Calu3 (cell line): Measurements from ENCODE around the gene GPBP1L1. TPM values are rescaled to one million over a fixed set of nuclear protein-coding genes. Genes with fewer than 3 reads are reported as not detected.

Experiments
- BruUV-seq: library from RNA; stranded (reverse); fragments of 400-500 nt; replicated peaks from 2 replicates; lab custom pipeline; 2021; lab: Mats Ljungman, UMichigan
- CTCF ChIA-PET: fragments of 300-600 bp; sonication (Branson Sonifier 250); formaldehyde crosslinking; loops from one replicate; lab custom pipeline; 2022; ENCODE audit warnings: antibody characterized with exemption; lab: Charles Lee
- DNase-seq: peaks from one replicate; pipeline ENCODE4 v3.0.0; 2022
- H3K27ac Mint-ChIP-seq: one replicate; pipeline ENCODE4 v1.8.0; 2022; ENCODE audit warnings: mixed read lengths; ENCODE audit not compliant: unreplicated experiment
- H3K27me3 Mint-ChIP-seq: one replicate; pipeline ENCODE4 v1.8.0; 2022; ENCODE audit warnings: mixed read lengths; ENCODE audit not compliant: unreplicated experiment
- H3K36me3 Mint-ChIP-seq: one replicate; pipeline ENCODE4 v1.8.0; 2022; ENCODE audit warnings: mild to moderate bottlenecking, moderate library complexity, mixed read lengths; ENCODE audit not compliant: insufficient read depth, unreplicated experiment
- H3K4me1 Mint-ChIP-seq: one replicate; pipeline ENCODE4 v1.8.0; 2022; ENCODE audit warnings: mild to moderate bottlenecking, low read depth, mixed read lengths; ENCODE audit not compliant: unreplicated experiment
- H3K4me3 Mint-ChIP-seq: one replicate; pipeline ENCODE4 v1.8.0; 2022; ENCODE audit warnings: mild to moderate bottlenecking, low read depth, moderate library complexity, mixed read lengths; ENCODE audit not compliant: unreplicated experiment
- H3K9me3 Mint-ChIP-seq: one replicate; pipeline ENCODE4 v1.8.0; 2022; ENCODE audit warnings: low read depth, mixed read lengths; ENCODE audit not compliant: unreplicated experiment
- CTCF ChIP-seq: fragments of 200-600 bp; IDR thresholded peaks from one replicate; pipeline ENCODE4 v1.8.0; 2022; ENCODE audit warnings: antibody characterized with exemption; ENCODE audit not compliant: unreplicated experiment
- intact Hi-C: fragments of 100-400 bp; cut with micrococcal nuclease; formaldehyde crosslinking; loops from one replicate; pipeline ENCODE4 v1.10.0; 2022; ENCODE audit not compliant: unreplicated experiment
- total RNA-seq: library from RNA; stranded (reverse); gene quantifications from 2 replicates; pipeline ENCODE4 v1.2.3, GENCODE V29; 2022

Gene GPBP1L1
- total RNA-seq, 1 experiment from 2014 or later: 117 TPM

GRCh38 chr1:45669859-45670655 lies 16.3 kb downstream of the GPBP1L1 start:
- Mint-ChIP-seq H3K36me3 (no peaks in the 10 kb centered on the region), H3K27ac (no peak overlapping the region), H3K4me1 (peaks cover 6% of the 10 kb centered on the region), H3K9me3 (no peaks in the 10 kb centered on the region), H3K27me3 (no peaks in the 10 kb centered on the region), H3K4me3 (no peak overlapping the region)
- DNase-seq: no peak
- CTCF ChIA-PET: interaction anchor here (1.7 kb wide), 1 partner anchor 16 kb away, joined by 5 read pairs; the partner anchor contains the start of gene GPBP1L1
- no peak for TF ChIP-seq CTCF
- intact Hi-C loops: no loop called here
- no TSS peak for BruUV-seq

GRCh38 chr1:45669379-45669778 lies 17.0 kb downstream of the GPBP1L1 start:
- CTCF ChIA-PET: no interaction called here
- intact Hi-C loops: no loop called here
- no peak overlapping the region for H3K27ac Mint-ChIP-seq
- no peak for DNase-seq
- H3K9me3 Mint-ChIP-seq: no peaks in the 10 kb centered on the region
- BruUV-seq: no TSS peak
- H3K4me3 Mint-ChIP-seq: no peak overlapping the region
- peaks cover 6% of the 10 kb centered on the region for H3K4me1 Mint-ChIP-seq
- H3K27me3 Mint-ChIP-seq: no peaks in the 10 kb centered on the region
- no peak for TF ChIP-seq CTCF
- no peaks in the 10 kb centered on the region for H3K36me3 Mint-ChIP-seq

GRCh38 chr1:45668526-45668925 lies 17.8 kb downstream of the GPBP1L1 start:
- Mint-ChIP-seq H3K27me3 (no peaks in the 10 kb centered on the region), H3K36me3 (no peaks in the 10 kb centered on the region), H3K27ac (no peak overlapping the region), H3K4me3 (no peak overlapping the region), H3K4me1 (peaks cover 6% of the 10 kb centered on the region), H3K9me3 (no peaks in the 10 kb centered on the region)
- no TSS peak for BruUV-seq
- intact Hi-C loops: no loop called here
- CTCF ChIA-PET: no interaction called here
- no peak for TF ChIP-seq CTCF
- DNase-seq: no peak

- Mint-ChIP-seq H3K4me1 (peaks cover 6% of the 10 kb centered on the region), H3K4me3 (no peak overlapping the region), H3K9me3 (no peaks in the 10 kb centered on the region), H3K27ac (no peak overlapping the region), H3K36me3 (no peaks in the 10 kb centered on the region), H3K27me3 (no peaks in the 10 kb centered on the region)
- CTCF ChIA-PET: no interaction called here
- no peak for DNase-seq
- intact Hi-C loops: no loop called here
- no TSS peak for BruUV-seq
- no peak for TF ChIP-seq CTCF
These were observed 18.8 kb downstream of the GPBP1L1 start for GRCh38 chr1:45667321-45668111.
